GM21723 (cell line): ENCODE measurements around the gene PAX2.

ENCODE experiments used
- ATAC-seq: cut with Tn5 transposase; IDR thresholded peaks from one replicate; pipeline ENCODE4 v1.9.1; 2021; ENCODE audit warnings: mild to moderate bottlenecking, moderate library complexity; ENCODE audit not compliant: unreplicated experiment

Gene PAX2

DNA sequence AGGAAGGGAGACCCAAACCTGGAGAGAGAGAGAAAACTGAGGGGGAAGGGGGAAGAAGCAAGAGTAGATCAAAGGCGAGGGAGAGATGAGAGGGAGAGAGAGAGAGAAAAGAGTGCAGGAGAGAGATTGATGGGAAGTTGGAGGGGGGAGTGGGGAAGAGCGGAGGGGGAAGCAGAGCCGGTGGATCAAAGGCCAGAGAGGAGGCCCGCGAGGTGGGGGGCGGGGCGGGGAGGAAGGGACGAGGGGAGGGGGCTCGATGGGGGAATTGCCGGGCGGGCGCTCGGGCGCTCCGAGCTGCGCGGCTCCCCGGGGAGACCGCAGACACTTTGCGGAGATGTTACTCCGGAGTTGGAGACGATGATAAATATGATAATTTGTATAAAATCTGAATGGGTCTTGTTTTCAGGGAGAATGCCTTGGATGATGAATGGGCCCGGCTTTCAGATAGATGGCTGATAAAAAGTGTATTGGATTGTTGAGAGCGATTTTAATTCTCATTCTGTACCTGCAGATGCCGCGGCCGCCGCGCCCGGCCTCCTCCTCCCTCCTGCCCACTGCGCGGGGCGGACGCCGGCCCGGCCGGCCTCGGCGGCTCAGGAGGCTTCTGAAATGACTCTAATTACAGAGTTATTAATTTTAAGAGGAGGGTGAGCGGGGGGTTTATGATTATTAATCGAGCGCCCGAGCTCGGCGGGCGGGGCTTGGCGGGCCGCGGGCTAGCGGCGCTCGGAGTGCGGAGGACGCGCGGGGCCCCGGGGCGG lies 21.4 kb upstream of the PAX2 start:
- ATAC-seq: no peak

GRCh38 chr10:100724531-100725027 lies 20.8 kb upstream of the PAX2 start:
- no peak for ATAC-seq

DNA sequence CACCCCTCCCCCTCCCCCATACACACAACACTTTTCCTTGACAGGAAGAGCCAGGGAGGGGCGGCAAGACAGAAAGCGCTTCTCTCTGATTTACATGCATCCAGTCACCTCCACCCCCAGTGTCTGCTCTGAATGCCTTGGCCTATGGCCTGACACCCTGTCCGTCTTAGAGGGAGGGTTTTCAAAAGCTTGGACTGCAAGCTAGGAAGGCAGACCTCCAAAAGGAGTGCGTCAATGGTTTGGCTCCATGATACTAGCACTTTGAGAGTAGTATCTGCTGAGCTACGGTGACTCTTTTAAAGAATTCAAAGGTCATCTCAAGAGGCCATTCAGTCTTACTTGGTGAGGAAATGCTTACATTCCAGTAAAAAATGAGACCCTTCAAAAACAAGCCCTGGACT lies 20.3 kb upstream of the PAX2 start:
- no peak for ATAC-seq

- no peak for ATAC-seq
These were observed 19.4 kb upstream of the PAX2 start for GRCh38 chr10:100725869-100726426.

- no peak for ATAC-seq
These were observed 17.6 kb upstream of the PAX2 start for GRCh38 chr10:100727808-100728207.

GRCh38 chr10:100728928-100729861 lies 16.2 kb upstream of the PAX2 start:
- ATAC-seq: no peak

DNA sequence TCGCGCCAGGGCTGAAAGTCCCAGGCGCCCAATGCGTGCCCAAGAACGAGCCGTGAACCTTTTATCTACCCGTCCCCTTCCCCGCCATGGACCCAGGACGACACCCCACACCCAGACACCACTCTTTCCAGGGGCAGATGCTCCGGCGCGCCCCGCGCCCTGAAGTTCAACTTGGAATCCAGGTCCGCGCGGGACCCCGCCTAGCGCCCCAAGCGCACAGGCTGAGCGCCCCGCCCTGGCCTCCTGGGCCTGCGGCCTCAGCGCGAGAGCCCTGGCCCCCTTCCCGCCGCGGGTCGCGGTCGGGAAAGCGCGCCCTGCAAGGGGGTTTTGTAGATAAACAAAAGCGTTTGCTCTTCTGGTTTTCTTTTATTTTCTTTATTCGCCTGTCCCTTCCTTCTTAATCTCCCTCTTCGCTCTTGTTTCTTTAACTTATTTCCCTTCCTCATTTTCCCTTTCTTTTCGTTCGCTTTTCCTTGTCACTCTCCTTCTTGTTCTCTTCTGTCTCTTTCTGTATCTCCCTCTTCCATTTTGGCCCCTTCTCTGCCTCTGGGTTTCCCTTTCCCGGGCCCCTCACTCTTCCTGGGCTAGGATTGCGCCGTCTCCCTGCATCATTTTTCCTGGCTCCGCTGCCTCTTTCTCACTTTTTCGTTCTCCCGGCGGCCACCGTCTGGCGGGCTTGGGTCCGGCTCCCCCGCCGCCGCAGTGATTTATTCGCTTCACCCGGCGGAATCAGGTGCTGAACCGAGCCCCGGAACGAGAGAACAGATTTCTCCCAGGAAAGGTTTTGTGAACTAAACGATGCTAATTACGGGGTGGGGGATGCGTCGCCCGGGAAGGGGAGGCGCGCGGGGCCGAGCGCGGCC lies 15.3 kb upstream of the PAX2 start:
- ATAC-seq: no peak

GRCh38 chr10:100730725-100731406 lies 14.5 kb upstream of the PAX2 start:
- peak; percentile 75 for ATAC-seq

DNA sequence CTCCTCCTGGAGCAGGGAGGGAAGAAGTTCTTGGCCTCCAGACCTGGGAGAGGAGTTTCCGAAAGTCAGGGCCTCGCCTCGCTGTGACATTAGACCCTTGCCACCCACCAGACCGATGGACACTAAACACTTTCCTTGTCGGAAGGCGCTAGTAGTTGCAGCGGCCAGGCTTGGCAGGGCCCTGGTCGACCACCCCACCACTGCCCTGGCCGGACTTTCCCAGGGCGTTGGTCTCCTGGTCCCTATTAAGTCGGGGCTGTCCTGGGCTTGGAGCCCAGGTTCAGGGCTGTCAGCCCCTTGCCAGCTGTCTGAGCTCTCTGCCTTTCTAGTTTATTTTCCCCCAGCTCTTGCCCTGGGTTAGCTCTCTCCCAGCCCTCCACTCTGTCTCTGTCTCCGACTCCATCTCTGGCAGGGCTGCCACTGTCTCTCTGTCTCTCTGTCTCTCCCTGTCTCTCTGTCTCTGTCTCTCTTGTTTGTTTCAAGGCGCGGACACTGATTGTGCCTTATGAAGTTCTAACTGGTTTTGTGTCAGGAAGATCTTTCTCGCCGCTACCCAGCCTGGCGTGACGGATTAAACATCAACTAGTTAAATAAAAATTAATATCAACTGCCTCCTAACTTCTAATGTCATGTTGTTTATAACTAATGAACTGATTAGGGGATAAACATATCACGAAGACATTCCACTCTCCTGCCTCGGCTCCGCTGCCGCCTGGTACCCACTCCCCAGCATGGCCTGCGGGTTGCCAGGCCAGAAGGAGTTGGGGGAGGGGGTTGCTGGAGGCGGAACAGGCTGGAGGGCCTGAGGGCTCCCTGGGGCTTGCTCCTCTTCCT lies 13.8 kb upstream of the PAX2 start:
- ATAC-seq: peak; percentile 9

DNA sequence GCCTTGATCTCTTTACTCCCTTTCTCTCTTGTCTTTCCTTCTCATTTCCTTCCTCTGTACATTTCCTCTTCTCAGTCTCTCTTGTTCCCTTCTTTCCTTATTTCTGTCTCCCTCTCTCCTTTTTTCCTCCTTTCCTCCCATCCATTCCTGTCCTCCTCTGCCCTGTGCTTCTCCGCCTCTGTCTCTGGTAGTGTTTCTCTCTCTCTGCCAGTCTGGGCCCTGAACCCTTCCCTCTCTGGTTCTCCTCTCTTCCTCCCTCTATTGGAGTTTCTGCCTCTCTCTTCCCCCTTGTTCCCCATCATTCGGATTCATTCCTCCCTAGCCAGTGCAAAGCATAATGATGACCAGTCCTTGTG lies 13.2 kb upstream of the PAX2 start:
- no peak for ATAC-seq

- ATAC-seq: no peak
These were observed 12.1 kb upstream of the PAX2 start for GRCh38 chr10:100733329-100733728.

DNA sequence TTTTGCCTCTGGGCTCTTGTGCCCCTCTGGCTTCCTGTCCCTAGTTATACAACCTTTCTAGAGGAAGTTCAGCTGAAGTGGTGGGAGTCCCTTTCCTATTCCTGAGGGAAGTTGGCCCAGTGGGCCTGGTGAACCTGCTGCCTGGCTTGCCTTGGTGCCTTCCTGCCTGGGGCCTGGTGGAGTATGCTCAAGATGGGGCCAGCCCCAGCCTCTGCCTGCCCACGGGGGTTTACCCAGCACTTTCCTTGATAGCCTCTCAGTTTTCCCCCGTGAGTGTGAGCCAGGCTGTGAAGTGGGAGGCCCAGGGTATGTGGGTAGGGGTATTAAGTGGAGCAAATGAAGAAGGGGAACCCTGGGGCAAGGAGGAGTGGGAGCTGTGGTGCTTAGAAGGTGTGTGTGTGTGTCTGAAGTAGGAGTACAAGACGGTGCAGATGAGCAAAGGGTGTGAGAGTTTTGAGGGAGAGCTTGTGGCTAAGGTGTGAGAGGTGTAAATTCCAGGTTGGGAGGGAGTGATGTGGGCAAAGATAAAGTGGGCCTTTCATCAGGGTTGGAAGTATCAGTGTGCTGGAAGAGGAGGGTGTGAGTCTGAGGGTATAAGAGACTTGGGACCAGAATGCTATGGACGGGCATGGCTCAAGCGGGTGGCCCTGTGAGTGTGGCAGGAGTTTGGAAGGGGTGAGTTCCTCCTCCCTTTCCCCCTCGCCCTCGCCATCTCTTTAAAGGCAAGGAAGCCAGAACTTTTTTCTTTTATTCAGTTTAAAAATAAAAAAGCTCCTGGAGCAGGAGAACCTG lies 10.9 kb upstream of the PAX2 start:
- ATAC-seq: no peak

DNA sequence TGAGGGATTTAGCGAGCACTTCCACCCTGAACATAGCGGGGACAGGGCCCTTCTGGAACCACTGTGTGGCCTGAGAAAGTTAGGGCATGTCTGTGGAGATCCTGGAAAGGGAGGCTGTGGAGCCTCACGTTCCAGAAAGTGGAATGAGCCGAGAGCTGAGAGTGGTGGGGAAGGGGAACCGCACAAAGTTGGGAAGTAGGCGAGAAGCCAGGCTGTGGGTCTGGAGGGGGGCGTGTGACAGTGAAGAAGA lies 10.4 kb upstream of the PAX2 start:
- ATAC-seq: no peak

DNA sequence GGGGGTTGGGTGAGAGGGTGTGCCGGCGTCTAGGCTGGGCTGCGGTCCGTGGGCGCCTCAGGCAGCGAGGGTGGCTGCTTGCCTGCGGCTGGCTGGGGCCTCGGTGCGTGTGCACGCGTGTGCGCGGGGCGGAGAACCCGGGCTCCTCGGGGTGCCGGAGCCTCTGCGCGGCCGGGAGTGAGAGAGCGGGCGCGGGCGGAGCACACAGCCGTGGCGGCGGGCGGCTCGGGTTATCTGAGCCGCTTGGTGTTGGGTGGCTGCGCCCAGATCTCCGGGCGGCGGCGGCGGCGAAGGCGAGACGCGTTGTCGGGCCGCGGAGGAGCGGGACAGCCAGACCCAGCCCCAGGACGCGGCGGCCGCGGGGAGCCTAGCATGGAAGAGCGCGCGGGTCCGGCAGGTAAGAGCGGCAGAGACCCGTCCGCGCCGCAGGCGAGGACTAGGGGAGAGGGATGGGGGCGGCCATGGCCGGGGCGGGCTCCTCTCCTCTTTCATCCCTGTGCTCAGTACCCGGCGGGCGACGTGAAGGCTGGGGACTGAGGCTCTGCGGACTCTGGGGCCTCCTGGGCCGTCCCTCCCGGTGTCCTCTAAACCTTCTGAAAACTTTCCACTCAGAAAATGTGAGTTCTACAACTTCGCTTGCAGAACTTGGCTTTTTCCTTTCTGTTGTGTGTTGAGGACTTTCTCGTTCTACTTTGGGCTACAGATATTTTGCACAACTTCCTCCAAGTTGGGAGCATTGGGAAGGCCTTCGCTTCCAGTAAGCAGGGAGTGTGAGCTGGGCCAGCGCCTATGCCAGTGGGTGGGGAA lies 9.8 kb upstream of the PAX2 start:
- no peak for ATAC-seq

DNA sequence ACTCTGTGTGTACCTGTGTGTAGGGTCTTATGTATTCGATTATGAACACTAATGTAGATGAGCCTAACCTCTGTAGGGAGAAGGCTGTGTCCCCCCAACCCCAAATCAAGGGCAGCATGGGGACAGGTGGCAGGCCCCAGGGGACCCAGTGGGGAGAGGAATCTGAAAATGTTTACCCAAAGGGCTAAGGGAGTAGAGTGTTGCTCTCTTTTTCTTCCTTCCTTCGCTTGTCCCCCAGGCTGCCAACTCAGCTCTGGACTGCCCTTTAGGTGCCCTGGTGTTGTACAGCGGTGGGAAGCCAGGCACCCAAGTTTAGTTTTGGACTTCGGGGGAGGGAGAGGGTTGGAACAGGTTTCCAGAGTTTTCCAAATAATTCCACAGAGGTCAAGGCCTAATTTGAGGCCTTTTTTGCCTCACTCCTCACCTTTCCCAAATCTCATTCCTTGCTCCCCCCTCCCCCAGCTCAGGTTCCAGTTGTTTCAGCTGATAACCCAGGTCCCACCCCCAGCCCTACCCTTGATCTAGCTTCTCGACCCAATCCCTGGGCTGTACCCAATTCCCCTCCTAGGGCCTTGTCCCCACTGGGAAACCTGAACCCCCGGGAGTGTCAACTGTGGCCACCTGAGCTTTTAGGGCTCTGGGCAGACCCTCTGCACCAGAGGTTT lies 9.1 kb upstream of the PAX2 start:
- no peak for ATAC-seq

DNA sequence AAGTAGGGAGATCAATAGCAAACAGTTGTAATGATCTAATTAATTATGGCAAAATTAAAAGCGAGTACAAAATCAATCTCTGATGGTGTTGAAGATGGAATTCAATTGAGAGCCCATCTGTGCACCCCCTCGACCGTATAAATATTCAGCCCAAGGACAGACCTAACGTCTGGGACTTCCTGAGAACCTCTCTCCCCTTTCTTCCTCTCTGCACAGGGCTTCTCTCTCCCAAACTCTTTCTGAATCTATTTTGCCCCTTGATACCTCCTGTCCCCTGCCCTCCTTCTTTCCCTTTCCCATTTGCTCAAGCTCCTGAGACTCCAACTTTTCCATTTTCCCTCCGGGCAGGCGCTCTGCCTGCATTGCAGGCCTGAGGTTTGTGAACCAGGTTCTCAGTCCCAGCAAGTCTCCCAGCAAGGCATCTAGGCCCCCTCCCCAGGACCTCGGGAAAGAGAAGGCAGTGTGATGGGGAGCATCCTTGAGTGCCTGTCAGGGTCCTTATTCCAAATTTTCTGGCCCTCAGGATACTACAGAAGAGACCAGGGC lies 8.5 kb upstream of the PAX2 start:
- no peak for ATAC-seq
